Measurements from ENCODE around the gene POLR2H.

GRCh38 chr3:184337981-184338380, 23.5 kb upstream of the POLR2H start:
- TF ChIP-seq CTCF (conservative IDR thresholded peaks at IDR 0.05 in 1 of 2, IDR thresholded peaks at IDR 0.05 in 1 of 2; ENCODE audit: extremely low read depth in 1 of 2, insufficient read depth in 1 of 2, low read depth in 1 of 2, low read length in 2 of 2), result no peak
- TF ChIP-seq EZH2 (IDR thresholded peaks at IDR 0.05; ENCODE audit: borderline replicate concordance, low read length), result no peak
